ENCODE data around the gene FBXW10B.
"Not testable (repeated sequence)": the region's sequence is repeated elsewhere in the genome, so short reads cannot be mapped to it uniquely, and the experiment has no call there.

Gene FBXW10B

DNA sequence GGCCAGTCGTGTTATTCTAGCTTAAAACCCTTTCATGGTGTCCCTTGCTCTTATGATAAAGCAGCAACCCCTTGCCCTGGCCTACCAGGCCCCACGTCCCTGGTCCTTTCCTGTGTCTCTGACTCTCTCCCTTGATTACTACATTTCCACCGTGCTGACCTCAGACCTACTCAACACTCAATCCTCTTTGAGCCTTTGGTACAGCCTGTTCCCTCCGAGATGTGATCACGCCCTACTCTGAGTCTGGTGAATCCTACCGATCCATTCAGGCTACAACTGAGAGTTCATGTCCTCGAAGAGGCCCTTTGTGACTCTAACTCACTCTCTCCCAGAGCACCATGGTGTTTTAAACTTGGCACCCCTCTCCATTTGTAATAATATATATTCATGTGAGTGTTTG is 10.5 kb upstream of the FBXW10B start:
- DNase-seq, result not testable (repeated sequence)

DNA sequence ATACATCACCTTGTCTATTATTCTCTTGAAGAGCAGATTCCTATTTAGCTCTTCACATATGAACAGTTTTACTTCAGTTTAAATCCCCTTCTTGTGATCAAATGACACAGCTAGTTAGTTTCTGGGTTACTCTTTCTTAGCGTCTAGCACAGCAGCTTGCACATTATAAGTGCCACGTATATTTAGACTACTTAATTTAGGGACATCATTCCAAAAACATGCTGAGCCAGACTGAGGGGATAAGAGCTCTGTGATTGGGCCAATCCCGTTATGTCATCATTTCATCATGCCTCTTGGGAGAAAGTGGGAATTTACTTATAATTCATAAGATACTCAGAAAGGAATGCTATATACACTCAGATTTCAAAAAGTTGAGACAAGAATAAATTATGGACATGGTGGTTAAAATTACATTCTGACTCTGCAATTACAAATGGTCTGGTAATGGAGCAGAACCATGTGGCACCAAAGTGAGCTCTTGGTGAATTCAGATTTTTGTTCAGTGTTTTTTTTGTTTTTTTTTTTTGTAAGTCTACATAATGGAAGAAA is 4.2 kb upstream of the FBXW10B start:
- DNase-seq, result peak; percentile 13

GRCh38 chr17:15623255-15623654 is 3.8 kb upstream of the FBXW10B start:
- DNase-seq, result not testable (repeated sequence)

- not testable (repeated sequence) for DNase-seq
Observed at GRCh38 chr17:15622124-15622523, 2.6 kb upstream of the FBXW10B start.

GRCh38 chr17:15616828-15617227 is 2.7 kb downstream of the FBXW10B start:
- DNase-seq, result not testable (repeated sequence)

- DNase-seq, result not testable (repeated sequence)
Observed at GRCh38 chr17:15615850-15616249, 3.7 kb downstream of the FBXW10B start.

GRCh38 chr17:15613111-15613510 is 6.4 kb downstream of the FBXW10B start:
- DNase-seq, result not testable (repeated sequence)

DNA sequence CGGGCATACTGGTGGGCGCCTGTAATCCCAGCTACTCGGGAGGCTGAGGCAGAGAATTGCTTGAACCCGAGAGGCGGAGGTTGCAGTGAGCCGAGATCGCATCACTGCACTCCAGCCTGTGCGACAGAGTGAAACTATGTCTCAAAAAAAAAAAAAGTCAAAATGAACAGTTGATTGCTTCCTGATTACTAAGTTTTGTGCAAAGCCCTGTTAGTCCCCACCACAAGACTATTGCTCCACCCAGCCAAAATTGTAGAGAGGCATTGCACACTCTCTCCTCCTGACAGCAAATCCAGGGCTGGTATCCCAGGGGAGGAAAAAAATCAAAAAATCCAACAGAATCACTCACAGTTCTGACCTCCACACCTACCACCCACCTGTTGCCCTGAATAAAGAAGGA is 26.5 kb downstream of the FBXW10B start:
- not testable (repeated sequence) for DNase-seq

- peak; percentile 56 for DNase-seq
Observed at GRCh38 chr17:15591986-15592385, 27.5 kb downstream of the FBXW10B start.

DNA sequence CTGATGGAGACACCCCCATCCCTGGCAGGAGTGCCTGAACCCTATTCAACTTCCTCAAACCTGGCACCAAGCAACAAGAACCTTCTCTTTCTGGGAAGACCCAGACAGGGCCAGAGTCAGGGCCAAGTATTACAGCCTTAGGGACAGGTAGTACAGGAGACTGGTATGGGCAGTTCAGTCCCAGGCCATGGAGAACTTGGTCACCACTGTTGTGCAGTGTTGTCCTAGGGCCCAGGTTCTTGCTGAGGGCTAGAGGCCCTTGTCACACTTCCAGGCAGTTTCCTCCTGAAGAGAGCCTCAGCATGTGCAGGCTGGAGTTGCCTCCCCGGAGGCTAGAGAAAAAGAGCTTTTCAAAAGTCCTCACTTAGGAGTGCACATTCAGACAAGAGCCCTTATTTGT is 28.7 kb downstream of the FBXW10B start:
- DNase-seq, result not testable (repeated sequence)

DNA sequence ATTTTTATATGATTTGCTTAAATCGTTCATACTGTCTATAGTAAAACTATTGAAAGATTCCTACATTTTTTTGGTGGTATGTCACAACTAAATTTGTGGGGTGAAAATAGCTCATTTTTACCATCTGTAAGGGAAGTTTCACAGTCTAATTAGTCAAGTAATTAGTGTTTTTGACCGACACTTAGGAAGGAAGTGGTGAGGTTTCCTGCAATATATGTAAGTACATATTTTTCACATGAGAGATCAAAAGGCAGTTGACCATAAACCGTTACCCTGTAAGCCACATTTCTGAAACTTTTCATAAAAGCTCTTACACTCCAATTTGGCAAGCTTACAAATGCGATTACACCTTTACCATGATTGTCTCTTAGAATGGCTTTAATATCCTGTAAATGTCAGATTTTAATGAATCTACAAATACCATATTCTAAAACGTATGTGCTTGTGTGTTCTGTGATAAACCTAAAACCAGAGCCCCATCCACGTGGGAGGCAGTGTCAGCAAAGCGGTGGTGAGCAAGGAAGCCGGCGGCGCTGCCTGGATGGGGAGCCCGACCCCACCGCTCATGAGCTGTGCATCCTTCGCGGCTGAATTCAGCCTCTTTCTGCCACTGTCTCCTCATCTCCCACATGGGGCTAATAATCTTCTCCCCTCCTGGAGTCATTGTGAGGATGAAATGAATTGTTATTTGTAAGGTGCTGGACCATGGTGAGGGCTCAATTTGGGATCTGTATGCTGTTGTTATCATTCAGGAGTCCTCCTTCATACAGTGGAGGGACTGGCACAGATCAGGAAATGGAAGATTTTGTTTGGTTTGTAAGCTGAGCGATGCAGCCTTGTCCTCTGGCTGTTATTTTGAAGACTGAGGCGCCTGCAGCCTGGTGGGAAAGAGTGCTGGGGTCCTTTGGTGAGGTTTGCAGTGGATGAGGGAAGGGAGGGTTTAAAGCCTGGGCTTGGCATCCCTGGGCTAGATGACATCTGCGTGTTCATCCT is 29.7 kb downstream of the FBXW10B start:
- DNase-seq, result not testable (repeated sequence)

- not testable (repeated sequence) for DNase-seq
Observed at GRCh38 chr17:15588017-15588416, 31.5 kb downstream of the FBXW10B start.

DNA sequence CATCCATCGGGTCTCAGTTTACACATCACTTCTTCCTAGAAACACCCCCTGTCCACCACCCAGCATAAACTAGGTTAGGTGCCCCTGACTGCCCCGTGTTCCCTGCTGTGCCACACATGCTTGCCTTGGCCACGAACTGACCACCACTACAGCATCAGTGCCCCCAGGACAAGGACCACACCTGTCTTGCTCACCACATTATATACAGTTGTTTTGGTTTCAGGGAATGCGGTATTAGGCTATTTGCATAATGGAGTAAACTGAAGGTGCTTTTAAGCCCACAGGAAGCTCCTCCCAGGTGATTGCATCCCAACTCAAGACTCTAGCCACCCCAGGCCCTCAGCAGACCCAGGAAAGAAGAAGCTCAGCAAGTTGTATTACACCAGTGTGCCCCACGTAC is 36.2 kb downstream of the FBXW10B start:
- not testable (repeated sequence) for DNase-seq

GRCh38 chr17:15581462-15581861 is 38.0 kb downstream of the FBXW10B start:
- not testable (repeated sequence) for DNase-seq

GRCh38 chr17:15576848-15577247 is 42.7 kb downstream of the FBXW10B start:
- not testable (repeated sequence) for DNase-seq

- DNase-seq, result not testable (repeated sequence)
Observed at GRCh38 chr17:15574660-15575059, 44.8 kb downstream of the FBXW10B start.

DNA sequence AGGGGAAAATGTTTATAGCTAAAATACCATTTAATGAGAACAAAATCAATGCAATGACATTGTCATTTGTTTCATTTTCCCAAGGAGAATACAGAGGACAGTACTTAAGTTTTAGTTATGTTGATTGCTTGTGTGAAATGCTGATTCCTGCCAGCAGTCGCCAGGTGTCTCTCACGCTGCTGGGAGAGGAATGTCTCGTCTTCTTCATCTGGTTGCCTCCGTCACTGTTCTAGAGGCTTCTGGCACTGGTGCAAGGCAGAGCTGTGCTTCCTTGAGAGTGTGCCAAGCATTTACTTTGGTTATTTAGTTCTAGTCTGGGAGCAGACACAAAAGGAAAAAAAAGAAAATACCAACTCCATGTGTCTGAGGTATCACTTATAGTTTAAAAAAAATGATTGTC is 45.6 kb downstream of the FBXW10B start:
- not testable (repeated sequence) for DNase-seq

All from eye (tissue), 1 donor.